SKM-1 treated with dmso at 0.1 percent for 144 hours (cell line): Measurements from ENCODE around the gene GAN.
"Not testable (repeated sequence)": the region's sequence is repeated elsewhere in the genome, so short reads cannot be mapped to it uniquely, and the experiment has no call there.

Experiments used
- DNase-seq: peaks from one replicate; lab custom pipeline; 2025; ENCODE audit not compliant: unreplicated experiment; lab: John Stamatoyannopoulos, UW

Gene GAN

GRCh38 chr16:81394966-81395655 is 80.3 kb downstream of the GAN start:
- DNase-seq = no peak

GRCh38 chr16:81397058-81397878 is 82.5 kb downstream of the GAN start:
- DNase-seq = no peak

- peak; percentile 9 for DNase-seq
Measured at GRCh38 chr16:81397879-81398520, 83.2 kb downstream of the GAN start.

GRCh38 chr16:81399909-81400308 is 85.1 kb downstream of the GAN start:
- no peak for DNase-seq

- no peak for DNase-seq
Measured at GRCh38 chr16:81401035-81401950, 86.5 kb downstream of the GAN start.

- DNase-seq = no peak
Measured at GRCh38 chr16:81403208-81403600, 88.4 kb downstream of the GAN start.

GRCh38 chr16:81403601-81404391 is 89.0 kb downstream of the GAN start:
- peak; percentile 85 for DNase-seq

GRCh38 chr16:81405002-81405401 is 90.2 kb downstream of the GAN start:
- not testable (repeated sequence) for DNase-seq

GRCh38 chr16:81405702-81406113 is 90.9 kb downstream of the GAN start:
- DNase-seq = no peak

GRCh38 chr16:81408409-81408950 is 93.7 kb downstream of the GAN start:
- no peak for DNase-seq

- no peak for DNase-seq
Measured at GRCh38 chr16:81409016-81409556, 94.3 kb downstream of the GAN start.

- DNase-seq = no peak
Measured at GRCh38 chr16:81410643-81411293, 96.0 kb downstream of the GAN start.

GRCh38 chr16:81413245-81413990 is 98.7 kb downstream of the GAN start:
- DNase-seq = no peak

- no peak for DNase-seq
Measured at GRCh38 chr16:81415751-81416150, 101.0 kb downstream of the GAN start.

- DNase-seq = no peak
Measured at GRCh38 chr16:81416749-81417148, 102.0 kb downstream of the GAN start.

GRCh38 chr16:81417210-81417609 is 102.4 kb downstream of the GAN start:
- DNase-seq = no peak

GRCh38 chr16:81419806-81420205 is 105.0 kb downstream of the GAN start:
- DNase-seq = no peak

GRCh38 chr16:81421126-81421525 is 106.4 kb downstream of the GAN start:
- no peak for DNase-seq
